Islet of Langerhans (tissue), 1 donor: ENCODE results near the gene MYCBP2.
A peak's percentile ranks its signal among the peaks of the same experiment; 100 is the strongest.
"Not testable (repeated sequence)": the region's sequence is repeated elsewhere in the genome, so short reads cannot be mapped to it uniquely, and the experiment has no call there.

Source experiments
- FAIRE-seq: peaks from one replicate; lab custom pipeline; 2011; peaks lifted over from hg19 to GRCh38; lab: Jason Lieb, UNC

Gene MYCBP2

GRCh38 chr13:77338329-77338728, 11.4 kb upstream of the MYCBP2 start:
- no peak for FAIRE-seq

- FAIRE-seq, result no peak
These were observed 10.3 kb upstream of the MYCBP2 start for GRCh38 chr13:77337159-77337558.

GRCh38 chr13:77335543-77335942, 8.6 kb upstream of the MYCBP2 start:
- no peak for FAIRE-seq

GRCh38 chr13:77333594-77333993, 6.7 kb upstream of the MYCBP2 start:
- no peak for FAIRE-seq

DNA sequence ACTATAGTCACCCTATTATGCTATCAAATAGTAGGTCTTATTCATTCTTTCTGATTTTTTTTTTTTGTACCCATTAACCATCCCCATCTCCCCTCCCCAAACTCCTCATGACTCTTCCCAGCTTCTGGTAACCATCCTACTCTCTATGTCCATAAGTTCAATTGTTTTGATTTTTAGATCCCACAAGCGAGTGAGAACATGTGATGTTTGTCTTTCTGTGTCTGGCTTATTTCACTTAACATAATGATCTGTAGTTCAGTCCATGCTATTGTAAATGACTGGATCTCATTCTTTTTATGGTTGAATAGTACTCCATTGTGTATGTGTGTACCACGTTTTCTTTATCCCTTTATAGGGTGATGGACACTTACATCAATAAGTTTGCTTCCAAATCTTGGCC, 4.5 kb upstream of the MYCBP2 start:
- FAIRE-seq, result no peak

- FAIRE-seq, result peak; percentile 74
These were observed 3.2 kb upstream of the MYCBP2 start for GRCh38 chr13:77329911-77330584.

DNA sequence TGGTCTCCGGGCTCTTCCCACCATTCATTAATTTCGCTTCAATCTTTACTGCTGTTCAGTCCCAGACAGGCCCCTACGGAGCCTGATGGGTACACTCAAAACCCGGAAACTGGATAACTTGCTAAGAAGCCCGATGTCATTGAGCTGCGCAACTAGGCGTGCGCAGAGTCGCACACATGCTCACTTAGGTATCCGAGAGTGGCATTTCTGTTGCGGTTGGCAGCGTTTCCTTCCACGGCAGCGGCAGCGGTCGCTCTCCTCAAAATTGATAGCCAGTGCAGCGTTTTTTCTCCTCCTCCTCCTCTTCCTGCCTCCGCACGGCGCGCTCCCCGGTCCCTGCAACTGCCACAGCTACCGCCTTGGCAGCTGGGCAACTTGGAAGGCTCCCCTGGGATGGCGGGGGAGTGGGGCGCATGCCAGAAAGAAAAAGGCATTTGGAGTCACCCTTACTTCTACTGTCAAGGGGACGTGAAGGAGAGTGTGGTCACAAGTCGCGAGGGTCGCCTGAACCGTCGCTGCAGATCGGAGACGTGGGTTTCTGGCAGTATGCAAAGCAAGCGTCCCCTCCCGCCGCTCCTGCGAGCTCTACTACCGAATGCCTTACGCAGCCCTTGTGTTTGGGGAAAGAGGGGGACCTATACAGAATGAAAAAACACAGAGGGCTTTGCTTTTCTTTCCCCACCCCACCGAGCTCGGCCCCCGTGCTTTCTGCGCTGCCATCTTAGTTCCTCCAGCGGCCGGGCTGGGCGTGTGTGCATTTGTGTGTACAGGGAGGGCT, 2.4 kb upstream of the MYCBP2 start:
- peak; percentile 88 for FAIRE-seq

- FAIRE-seq, result no peak
These were observed 1.9 kb upstream of the MYCBP2 start for GRCh38 chr13:77328819-77329132.

DNA sequence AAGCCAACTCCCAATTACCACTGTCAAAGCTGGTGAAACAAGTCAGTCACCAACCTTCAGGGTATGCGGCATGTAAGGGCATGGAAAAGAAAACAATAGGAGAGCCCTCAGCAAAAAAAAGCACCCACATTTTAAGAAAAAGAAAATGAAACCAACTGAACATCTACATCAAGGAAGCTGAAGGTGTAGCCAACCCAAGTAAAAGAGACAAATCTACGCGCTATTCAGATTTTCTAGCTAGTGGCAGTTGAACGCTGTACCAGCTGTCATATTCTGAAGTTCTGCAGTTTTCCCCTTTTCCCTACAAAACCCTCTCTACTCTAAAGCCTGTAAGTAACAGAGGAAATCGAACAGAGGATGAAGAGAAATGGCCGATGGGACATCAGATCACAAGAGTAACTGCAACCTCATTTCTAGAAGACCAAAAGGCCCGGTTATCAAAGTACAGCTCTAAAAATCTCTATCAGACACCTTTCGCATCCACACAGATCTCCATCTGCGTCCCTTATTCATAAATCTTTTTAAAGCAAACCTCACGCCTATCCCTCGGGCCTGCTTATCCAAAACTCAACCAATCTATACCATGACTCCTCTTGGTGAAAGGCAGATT, 1.4 kb downstream of the MYCBP2 start:
- no peak for FAIRE-seq

DNA sequence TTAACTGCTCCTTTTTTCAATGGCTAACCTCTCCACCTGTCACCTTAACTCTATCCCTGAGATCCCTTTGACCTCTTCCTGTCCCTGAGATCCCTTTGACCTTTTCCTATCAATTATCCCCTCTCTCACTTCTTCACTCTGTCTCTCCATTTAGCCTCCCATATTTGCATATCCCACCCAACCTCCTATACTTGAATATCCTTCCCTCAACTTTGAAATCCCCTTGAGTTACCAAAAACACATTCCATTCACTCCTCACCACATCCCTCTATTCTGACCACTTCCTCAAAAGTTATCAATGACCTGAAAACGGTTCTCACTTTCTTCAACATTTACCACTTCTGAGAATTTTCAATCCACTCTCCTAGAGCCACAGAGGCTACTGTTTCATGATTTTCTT, 3.0 kb downstream of the MYCBP2 start:
- no peak for FAIRE-seq

GRCh38 chr13:77319536-77319935, 7.4 kb downstream of the MYCBP2 start:
- no peak for FAIRE-seq

- no peak for FAIRE-seq
These were observed 8.2 kb downstream of the MYCBP2 start for GRCh38 chr13:77318741-77319140.

DNA sequence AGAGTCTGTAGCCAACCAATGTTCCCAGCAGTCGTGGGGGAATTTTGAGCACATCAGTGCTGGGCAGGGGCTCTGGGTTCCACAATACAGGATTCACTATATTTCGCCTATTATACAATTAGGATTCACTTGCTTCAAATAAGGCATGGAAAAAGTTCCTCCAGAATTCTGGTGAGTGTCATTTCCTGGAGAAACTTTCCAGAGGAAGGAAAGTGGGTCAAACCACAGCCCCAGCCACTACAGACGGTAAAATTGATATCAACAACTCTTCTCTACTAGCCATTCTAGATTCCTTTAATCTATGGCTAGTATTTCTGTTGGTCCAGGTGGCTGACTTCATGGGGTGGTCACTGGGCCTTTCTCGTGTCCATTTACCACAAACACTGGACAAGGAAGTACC, 10.5 kb downstream of the MYCBP2 start:
- no peak for FAIRE-seq

- not testable (repeated sequence) for FAIRE-seq
These were observed 11.4 kb downstream of the MYCBP2 start for GRCh38 chr13:77315509-77315908.

DNA sequence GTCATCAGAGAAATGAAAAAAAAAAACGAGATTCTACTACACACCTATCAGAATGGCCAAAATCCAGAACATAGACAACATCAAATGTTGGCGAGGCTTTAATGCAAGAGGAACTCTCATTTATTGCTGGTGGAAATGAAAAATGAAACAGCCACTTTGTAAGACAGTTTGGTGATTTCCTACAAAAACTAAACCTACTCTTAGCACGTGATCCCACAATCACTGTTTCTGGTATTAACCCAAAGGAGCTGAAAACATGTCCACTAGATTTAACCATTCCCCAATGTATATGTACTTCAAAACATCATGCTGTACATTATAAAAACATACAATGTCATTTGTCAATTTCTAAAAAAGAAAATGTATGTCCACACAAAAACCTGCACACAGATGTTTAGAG, 13.0 kb downstream of the MYCBP2 start:
- FAIRE-seq, result no peak

DNA sequence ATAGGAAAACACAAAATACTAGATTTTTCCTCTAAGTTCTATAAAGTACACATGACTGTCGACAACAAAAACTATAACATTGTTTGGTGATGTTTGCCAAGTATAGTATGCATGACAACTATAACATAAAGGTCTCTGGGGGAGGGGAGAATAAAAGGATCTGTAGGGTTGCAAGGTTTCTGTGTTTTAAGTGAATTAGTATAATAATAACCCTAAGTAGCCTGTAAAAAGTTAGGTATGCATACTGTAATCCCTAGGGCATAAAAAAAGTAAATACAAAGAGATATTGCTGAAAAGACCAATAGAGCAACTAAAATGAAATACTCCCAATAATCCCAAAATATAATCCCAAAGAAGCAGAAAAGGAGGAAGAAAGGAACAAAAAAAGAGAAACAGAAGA, 14.6 kb downstream of the MYCBP2 start:
- no peak for FAIRE-seq

- peak; percentile 33 for FAIRE-seq
These were observed 16.2 kb downstream of the MYCBP2 start for GRCh38 chr13:77310579-77311279.

- FAIRE-seq, result no peak
These were observed 16.7 kb downstream of the MYCBP2 start for GRCh38 chr13:77310161-77310560.

DNA sequence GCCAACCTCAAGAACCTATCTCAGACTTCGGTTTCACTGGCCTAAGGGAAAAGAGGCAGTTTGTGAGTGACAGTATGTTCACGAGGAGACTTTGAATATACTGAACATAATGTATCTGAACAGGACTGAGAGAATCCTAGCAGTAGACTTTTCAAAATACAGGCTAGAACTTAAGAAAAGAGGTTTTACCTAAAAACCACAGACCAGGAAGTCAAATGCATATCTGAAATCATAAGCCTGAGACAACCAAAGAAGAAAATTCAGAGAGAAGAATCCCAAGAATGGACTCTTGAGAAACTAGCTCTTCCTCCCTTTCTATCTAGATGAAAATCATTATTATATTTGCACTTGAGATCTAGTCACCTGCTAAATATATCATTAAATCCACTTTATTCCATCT, 17.6 kb downstream of the MYCBP2 start:
- FAIRE-seq, result no peak

DNA sequence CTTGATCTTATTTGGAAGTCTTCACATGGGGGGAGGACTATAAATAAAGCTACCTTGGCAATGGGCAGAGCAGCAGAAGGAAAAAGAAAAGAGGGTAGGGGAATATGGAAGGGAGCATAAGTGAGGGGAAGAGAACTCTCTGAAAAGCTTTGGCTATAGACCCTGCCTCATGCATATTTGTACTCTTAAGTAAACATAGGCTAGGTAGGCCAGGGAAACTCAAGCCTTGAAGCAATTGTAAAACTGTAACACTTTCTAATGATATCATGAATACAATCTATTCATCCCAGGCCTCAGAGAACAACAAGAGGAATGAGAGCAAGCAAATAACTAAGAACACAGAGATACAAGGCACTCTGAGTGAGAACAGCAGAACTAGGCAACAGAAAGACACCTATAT, 20.4 kb downstream of the MYCBP2 start:
- FAIRE-seq, result no peak

GRCh38 chr13:77305266-77305665, 21.6 kb downstream of the MYCBP2 start:
- FAIRE-seq, result no peak

DNA sequence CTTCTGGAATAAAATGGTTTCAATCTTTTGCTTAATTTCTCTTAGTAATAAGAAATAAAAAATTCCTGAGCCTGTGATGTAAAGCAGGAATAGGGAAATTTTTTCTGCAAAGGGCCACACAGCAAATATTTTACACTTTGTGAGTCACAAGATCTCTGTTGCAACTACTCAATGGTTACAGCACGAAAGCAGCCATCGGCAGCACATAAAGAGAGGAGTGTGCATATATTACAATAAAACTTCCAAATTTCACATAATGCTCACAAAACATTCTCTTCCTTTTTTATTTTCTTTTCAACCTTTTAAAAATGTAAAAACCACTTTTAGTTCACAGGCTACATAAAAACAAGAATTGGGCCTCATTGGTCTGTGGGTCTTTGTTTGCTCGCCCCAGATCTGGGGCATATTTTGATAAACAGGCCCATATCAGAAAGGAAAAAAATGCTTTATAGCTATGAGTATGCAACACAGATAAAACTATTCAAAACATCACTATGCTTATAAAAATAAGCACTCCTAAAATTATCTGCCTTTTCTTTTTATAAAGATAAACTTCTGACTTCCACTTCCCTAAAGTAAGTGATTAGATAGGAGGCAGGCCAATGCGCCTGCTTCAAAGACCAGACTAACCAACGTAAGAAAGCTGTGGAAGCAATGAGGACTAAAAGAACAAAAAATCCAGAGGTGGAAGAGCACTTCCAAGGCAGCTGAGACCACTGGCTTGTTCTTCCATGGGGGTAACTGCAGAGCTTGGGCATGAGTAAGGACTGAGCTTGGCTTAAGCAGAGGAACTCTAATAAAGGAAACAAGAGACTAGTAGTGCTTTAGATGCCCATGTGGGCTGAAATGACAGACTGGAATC, 26.5 kb downstream of the MYCBP2 start:
- no peak for FAIRE-seq
